Smooth muscle cell (in vitro differentiated cells): Measurements from ENCODE around the gene NKX1-1. TPM values are rescaled to one million over a fixed set of nuclear protein-coding genes. Genes with fewer than 3 reads are reported as not detected.

ENCODE experiments used
- DNase-seq: peaks from one replicate; lab custom pipeline; 2025; ENCODE audit not compliant: unreplicated experiment; lab: John Stamatoyannopoulos, UW
- H2AFZ ChIP-seq: fragments of 200-600 bp; sonication (generic); 2 replicates; pipeline ENCODE4 v1.6.0; 2016; ENCODE audit warnings: antibody characterized with exemption, low read depth, mild to moderate bottlenecking
- H3F3A ChIP-seq: fragments of 200-600 bp; sonication (generic); 2 replicates; pipeline ENCODE4 v1.6.0; 2017; ENCODE audit warnings: antibody characterized with exemption, low read depth
- H3K27ac ChIP-seq: fragments of 200-600 bp; sonication (generic); 2 replicates; pipeline ENCODE4 v1.5.1; 2016; ENCODE audit warnings: low read depth, mild to moderate bottlenecking
- H3K27me3 ChIP-seq: fragments of 200-600 bp; sonication (generic); 2 replicates; pipeline ENCODE4 v1.6.1; 2016; ENCODE audit warnings: low read depth, mild to moderate bottlenecking
- H3K36me3 ChIP-seq: fragments of 200-600 bp; sonication (generic); 2 replicates; pipeline ENCODE4 v1.5.1; 2016; ENCODE audit warnings: low read depth
- H3K4me1 ChIP-seq: fragments of 200-600 bp; sonication (generic); 2 replicates; pipeline ENCODE4 v1.5.1; 2016; ENCODE audit warnings: low read depth
- H3K4me2 ChIP-seq: fragments of 200-600 bp; sonication (generic); 2 replicates; pipeline ENCODE4 v1.6.0; 2016; ENCODE audit warnings: mild to moderate bottlenecking
- H3K4me3 ChIP-seq: fragments of 200-600 bp; sonication (generic); 2 replicates; pipeline ENCODE4 v1.5.1; 2016; ENCODE audit warnings: mild to moderate bottlenecking
- H3K79me2 ChIP-seq: fragments of 200-600 bp; sonication (generic); 2 replicates; pipeline ENCODE4 v1.6.0; 2016; ENCODE audit warnings: low read depth, mild to moderate bottlenecking
- H3K9ac ChIP-seq: fragments of 200-600 bp; sonication (generic); 2 replicates; pipeline ENCODE4 v1.6.0; 2016; ENCODE audit warnings: low read depth
- H3K9me3 ChIP-seq: fragments of 200-600 bp; sonication (generic); replicated peaks from 2 replicates; pipeline ENCODE4 v1.5.1; 2016; ENCODE audit warnings: low read depth
- H4K20me1 ChIP-seq: fragments of 200-600 bp; sonication (generic); 2 replicates; pipeline ENCODE4 v1.6.0; 2016; ENCODE audit warnings: low read depth
- CTCF ChIP-seq: fragments of 200-600 bp; sonication (generic); IDR thresholded peaks from 2 replicates; pipeline ENCODE4 v1.5.1; 2017; ENCODE audit warnings: borderline replicate concordance, mild to moderate bottlenecking, antibody characterized with exemption; ENCODE audit not compliant: insufficient read depth, poor library complexity, severe bottlenecking
- WGBS: methylation state at CpG from one replicate; pipeline ENCODE4 v1.1.7; 2016; ENCODE audit warnings: low lambda C conversion rate; 5-methylcytosine and 5-hydroxymethylcytosine counted together
- polyA plus RNA-seq: library from polyadenylated mRNA; unstranded; fragments of >200 nt; fragmentation: Nextera tagmentation; extraction: Ambion mirVana; gene quantifications from 2 replicates; pipeline ENCODE4 v1.2.1, GENCODE V29; 2016
- total RNA-seq: library from RNA; depleted of rRNA; stranded (reverse); fragments of >200 nt; gene quantifications from 2 replicates; pipeline ENCODE4 v1.2.3, GENCODE V29; 2014

The NKX1-1 gene
- total RNA-seq (not detected in 2 replicates), polyA plus RNA-seq (0.24 TPM in 1 of 2 replicates, not detected in the other)

- no peak within 1 kb of the TSS for H3K4me3 ChIP-seq
- no peaks in the 10 kb centered on the region for H3K36me3 ChIP-seq
- H2AFZ ChIP-seq, result no peak within 1 kb of the TSS
- no peaks in the 10 kb centered on the region for H3K4me1 ChIP-seq
- no peak within 1 kb of the TSS for H3K27ac ChIP-seq
- H3K9me3 ChIP-seq, result no peaks in the 10 kb centered on the region
- WGBS, result 11% methylated on average over 70 of the region's 91 CpGs
- no peak for TF ChIP-seq CTCF
- no peak for DNase-seq
- no peaks in the 10 kb centered on the region for H4K20me1 ChIP-seq
- no peak within 1 kb of the TSS for H3K9ac ChIP-seq
- H3K27me3 ChIP-seq, result peaks cover 86% of the 10 kb centered on the region
- no peak within 1 kb of the TSS for H3K4me2 ChIP-seq
- no peaks in the 10 kb centered on the region for H3K79me2 ChIP-seq
- no peaks in the 10 kb centered on the region for H3F3A ChIP-seq
These were observed at the start of gene NKX1-1 for GRCh38 chr4:1406394-1406980. Gene NKX1-1, minus strand, starts transcription at chr4:1406442. Its CDS starts 0 bp downstream, at chr4:1406442.

- no peaks in the 10 kb centered on the region for H3K79me2 ChIP-seq
- H3K36me3 ChIP-seq, result no peaks in the 10 kb centered on the region
- no peak overlapping the region for H3K9ac ChIP-seq
- no peaks in the 10 kb centered on the region for H4K20me1 ChIP-seq
- DNase-seq, result no peak
- H3K4me1 ChIP-seq, result no peaks in the 10 kb centered on the region
- no peak for TF ChIP-seq CTCF
- H3F3A ChIP-seq, result no peaks in the 10 kb centered on the region
- H3K27ac ChIP-seq, result no peak overlapping the region
- peaks cover 16% of the 10 kb centered on the region for H3K27me3 ChIP-seq
- 93% methylated on average over 2 of the region's 2 CpGs for WGBS
- no peaks in the 10 kb centered on the region for H3K9me3 ChIP-seq
- no peak overlapping the region for H2AFZ ChIP-seq
- H3K4me3 ChIP-seq, result no peak overlapping the region
- no peak overlapping the region for H3K4me2 ChIP-seq
These were observed 47.5 kb upstream of the NKX1-1 start for GRCh38 chr4:1453731-1454130.

GRCh38 chr4:1452431-1453051 is 46.3 kb upstream of the NKX1-1 start:
- 69% methylated on average over 5 of the region's 5 CpGs for WGBS
- no peaks in the 10 kb centered on the region for H4K20me1 ChIP-seq
- H3F3A ChIP-seq, result no peaks in the 10 kb centered on the region
- peaks cover 7% of the 10 kb centered on the region for H3K27me3 ChIP-seq
- no peak overlapping the region for H3K4me2 ChIP-seq
- no peak overlapping the region for H3K4me3 ChIP-seq
- H3K9me3 ChIP-seq, result no peaks in the 10 kb centered on the region
- H3K79me2 ChIP-seq, result no peaks in the 10 kb centered on the region
- no peak for TF ChIP-seq CTCF
- DNase-seq, result no peak
- no peak overlapping the region for H3K9ac ChIP-seq
- no peaks in the 10 kb centered on the region for H3K36me3 ChIP-seq
- H2AFZ ChIP-seq, result no peak overlapping the region
- H3K4me1 ChIP-seq, result no peaks in the 10 kb centered on the region
- no peak overlapping the region for H3K27ac ChIP-seq

- Histone ChIP-seq H3K27ac (no peak overlapping the region), H3K4me2 (no peak overlapping the region), H4K20me1 (no peaks in the 10 kb centered on the region), H3F3A (no peaks in the 10 kb centered on the region), H3K4me3 (no peak overlapping the region), H3K79me2 (no peaks in the 10 kb centered on the region), H3K9me3 (no peaks in the 10 kb centered on the region), H3K27me3 (no peaks in the 10 kb centered on the region), H2AFZ (no peak overlapping the region), H3K36me3 (no peaks in the 10 kb centered on the region), H3K9ac (no peak overlapping the region), H3K4me1 (no peaks in the 10 kb centered on the region)
- 71% methylated on average over 3 of the region's 3 CpGs for WGBS
- TF ChIP-seq CTCF, result no peak
- DNase-seq, result no peak
These were observed 45.5 kb upstream of the NKX1-1 start for GRCh38 chr4:1451752-1452122.
